Measurements from ENCODE around the gene RNF114. TPM values are rescaled to one million over a fixed set of nuclear protein-coding genes. Genes with fewer than 3 reads are reported as not detected.

RNF114 gene
- total RNA-seq, 1 donor from 2014 or later = 46.8 TPM

DNA sequence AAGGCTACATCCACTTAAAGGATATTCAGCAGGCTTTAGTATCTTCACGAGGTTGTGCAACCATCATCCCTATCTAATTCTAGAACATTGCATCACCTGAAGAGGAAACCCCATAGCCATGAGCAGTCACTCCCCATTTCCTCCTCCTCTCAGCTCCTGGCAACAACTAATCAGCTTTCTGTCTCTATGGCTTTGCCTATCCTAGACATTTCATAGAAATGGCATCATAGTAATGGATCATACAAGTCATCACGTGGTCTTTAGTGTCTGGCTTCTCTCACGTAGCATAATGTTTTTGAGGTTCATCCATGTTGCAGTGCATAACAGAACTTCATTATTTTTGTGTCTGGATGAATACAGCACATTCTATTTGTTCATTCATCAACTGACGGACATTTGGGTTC is 67.1 kb downstream of the RNF114 start:
- Mint-ChIP-seq H3K36me3 (ENCODE audit: low read depth, unreplicated experiment) (no peaks in the 10 kb centered on the region), H3K27me3 (ENCODE audit: unreplicated experiment) (no peaks in the 10 kb centered on the region), H3K4me1 (ENCODE audit: unreplicated experiment) (peaks cover 23% of the 10 kb centered on the region), H3K4me3 (ENCODE audit: unreplicated experiment) (no peak overlapping the region), H3K9me3 (ENCODE audit: unreplicated experiment) (no peaks in the 10 kb centered on the region), H3K27ac (ENCODE audit: unreplicated experiment) (peak overlapping the region; percentile 57)
- no peak for DNase-seq (ENCODE audit: low spot score)
- TF ChIP-seq, protein P1, sequence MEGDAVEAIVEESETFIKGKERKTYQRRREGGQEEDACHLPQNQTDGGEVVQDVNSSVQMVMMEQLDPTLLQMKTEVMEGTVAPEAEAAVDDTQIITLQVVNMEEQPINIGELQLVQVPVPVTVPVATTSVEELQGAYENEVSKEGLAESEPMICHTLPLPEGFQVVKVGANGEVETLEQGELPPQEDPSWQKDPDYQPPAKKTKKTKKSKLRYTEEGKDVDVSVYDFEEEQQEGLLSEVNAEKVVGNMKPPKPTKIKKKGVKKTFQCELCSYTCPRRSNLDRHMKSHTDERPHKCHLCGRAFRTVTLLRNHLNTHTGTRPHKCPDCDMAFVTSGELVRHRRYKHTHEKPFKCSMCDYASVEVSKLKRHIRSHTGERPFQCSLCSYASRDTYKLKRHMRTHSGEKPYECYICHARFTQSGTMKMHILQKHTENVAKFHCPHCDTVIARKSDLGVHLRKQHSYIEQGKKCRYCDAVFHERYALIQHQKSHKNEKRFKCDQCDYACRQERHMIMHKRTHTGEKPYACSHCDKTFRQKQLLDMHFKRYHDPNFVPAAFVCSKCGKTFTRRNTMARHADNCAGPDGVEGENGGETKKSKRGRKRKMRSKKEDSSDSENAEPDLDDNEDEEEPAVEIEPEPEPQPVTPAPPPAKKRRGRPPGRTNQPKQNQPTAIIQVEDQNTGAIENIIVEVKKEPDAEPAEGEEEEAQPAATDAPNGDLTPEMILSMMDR (IDR thresholded peaks at IDR 0.05; ENCODE audit: unreplicated experiment) = no peak

Other genes starting within 250 kb of the RNF114 start
- gene B4GALT5, start 222.5 kb upstream of the RNF114 start, total RNA-seq (ENCODE audit: unreplicated experiment) = 115 TPM
- gene SLC9A8, start 123.6 kb upstream of the RNF114 start, total RNA-seq (ENCODE audit: unreplicated experiment) = 10.5 TPM
- 8.4 TPM for gene SPATA2, start 20.9 kb upstream of the RNF114 start, total RNA-seq (ENCODE audit: unreplicated experiment)
- 26.4 TPM for gene SNAI1, start 46.6 kb downstream of the RNF114 start, total RNA-seq (ENCODE audit: unreplicated experiment)
- gene UBE2V1, start 176.8 kb downstream of the RNF114 start, total RNA-seq (ENCODE audit: unreplicated experiment) = 223 TPM
- gene PEDS1, start 217.3 kb downstream of the RNF114 start, total RNA-seq (ENCODE audit: unreplicated experiment) = 39.7 TPM